IPS-18c (cell line): ENCODE measurements around the gene ZFYVE21.

Experiments
- H3K4me3 ChIP-seq: 2 replicates; pipeline ENCODE4 v1.7.0; 2013; ENCODE audit warnings: low read depth, mild to moderate bottlenecking, low read length, moderate library complexity; ENCODE audit not compliant: insufficient read depth
- H3K9me3 ChIP-seq: one replicate; pipeline ENCODE4 v1.6.1; 2013; ENCODE audit warnings: mild to moderate bottlenecking, low read length, moderate library complexity; ENCODE audit not compliant: control insufficient read depth, insufficient read depth

Gene ZFYVE21

DNA sequence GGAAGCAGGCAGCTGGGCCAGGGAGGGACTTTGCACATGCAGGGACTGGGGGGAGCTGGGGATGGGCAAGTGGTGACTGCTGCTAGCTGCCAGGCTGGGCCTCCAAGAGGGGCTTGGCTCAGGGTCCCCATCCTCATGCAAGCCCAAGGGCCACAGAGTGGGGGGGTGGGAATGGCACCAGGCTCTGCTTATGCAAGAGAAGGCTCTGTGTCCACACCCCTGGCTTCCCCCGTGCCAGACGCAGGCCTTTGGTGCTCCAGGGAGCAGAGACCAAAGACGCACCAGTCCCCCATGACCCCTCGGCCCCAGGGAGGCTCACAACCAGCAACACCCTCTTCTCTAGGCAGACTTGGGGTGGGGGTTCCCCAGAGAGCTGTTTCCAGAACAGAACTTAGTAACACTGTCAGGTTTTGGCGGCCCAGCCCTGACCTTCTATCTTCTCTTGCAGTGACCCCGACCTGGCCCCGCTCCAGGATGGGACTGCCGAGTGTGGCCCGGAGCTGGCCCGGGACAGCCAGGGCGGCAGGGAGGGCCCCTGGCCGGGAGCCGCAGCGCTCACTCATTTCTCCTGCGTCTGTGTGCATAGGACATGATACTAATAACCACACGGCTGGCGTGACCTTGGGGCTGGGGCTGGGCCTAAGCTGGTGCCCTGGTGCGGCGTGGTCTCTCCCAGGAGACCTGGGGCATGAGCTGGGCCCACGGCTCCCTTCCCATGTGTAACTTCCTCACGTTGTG lies 14.7 kb upstream of the ZFYVE21 start:
- Histone ChIP-seq H3K4me3 (no peak overlapping the region), H3K9me3 (no peaks in the 10 kb centered on the region)

DNA sequence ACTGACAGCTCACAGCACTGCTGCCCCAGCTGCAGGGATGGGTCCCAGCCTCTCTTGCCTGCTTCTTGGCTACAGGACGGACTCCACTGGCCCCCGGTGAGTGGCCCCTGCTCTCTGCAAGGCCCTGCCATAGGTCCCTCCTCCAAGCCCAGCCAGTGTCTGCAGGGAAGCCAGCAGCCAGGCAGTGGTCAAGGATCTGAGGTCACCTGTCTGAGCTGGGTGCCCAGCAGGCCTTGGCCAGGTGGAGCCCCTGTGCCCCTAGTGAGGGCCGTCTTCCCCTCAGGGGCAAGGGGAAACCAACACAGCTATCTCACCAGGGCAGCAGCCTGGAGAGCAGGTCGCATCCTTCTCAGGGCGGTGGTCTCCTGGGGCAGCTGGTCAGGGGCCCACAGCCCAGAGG lies 13.5 kb upstream of the ZFYVE21 start:
- H3K4me3 ChIP-seq: no peak overlapping the region
- no peaks in the 10 kb centered on the region for H3K9me3 ChIP-seq

DNA sequence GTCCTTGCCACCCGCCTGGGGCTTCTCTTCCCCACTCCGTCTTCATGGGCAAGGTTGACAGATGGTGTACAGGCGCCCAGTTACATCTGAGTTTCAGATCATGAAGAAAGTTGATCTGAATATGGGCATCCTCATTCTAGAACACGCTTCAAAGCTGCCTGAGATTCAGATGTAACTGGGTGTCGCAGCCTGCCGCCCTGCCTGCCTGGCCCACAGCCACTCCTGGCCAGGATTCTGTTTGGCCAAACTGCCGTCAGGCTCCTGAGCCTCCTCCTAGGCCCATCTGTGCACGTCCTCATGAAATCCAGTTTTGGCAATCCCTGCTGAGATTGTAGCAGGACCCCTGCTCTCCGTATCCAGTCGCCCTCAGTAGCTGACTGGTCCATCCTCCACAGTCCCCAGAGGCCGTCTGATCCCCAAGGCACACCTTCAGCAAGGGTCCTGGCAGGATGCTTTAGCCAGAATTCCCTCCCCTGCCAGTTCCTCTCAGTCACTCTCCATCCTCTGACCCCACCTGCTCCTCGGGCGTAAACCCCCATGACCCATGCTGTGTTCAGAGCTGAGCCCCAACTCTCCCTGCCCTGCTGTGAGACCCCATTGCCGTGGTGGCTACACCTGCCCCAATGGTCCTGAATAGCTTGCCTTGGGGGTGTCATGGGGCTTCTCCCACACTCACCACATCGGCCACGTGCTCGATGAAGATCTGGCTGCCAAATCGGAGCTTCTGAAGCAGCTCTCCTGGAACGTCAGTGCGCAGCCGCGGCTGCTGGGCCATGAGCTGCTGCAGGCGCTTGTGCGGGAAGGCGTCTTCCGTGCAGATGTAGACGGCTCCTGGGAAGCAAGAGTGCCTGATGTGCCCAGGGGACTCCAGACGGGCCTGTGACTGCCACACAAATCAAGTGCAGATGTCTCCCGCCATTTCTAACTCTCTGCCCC lies 12.8 kb upstream of the ZFYVE21 start:
- Histone ChIP-seq H3K4me3 (no peak overlapping the region), H3K9me3 (no peaks in the 10 kb centered on the region)

DNA sequence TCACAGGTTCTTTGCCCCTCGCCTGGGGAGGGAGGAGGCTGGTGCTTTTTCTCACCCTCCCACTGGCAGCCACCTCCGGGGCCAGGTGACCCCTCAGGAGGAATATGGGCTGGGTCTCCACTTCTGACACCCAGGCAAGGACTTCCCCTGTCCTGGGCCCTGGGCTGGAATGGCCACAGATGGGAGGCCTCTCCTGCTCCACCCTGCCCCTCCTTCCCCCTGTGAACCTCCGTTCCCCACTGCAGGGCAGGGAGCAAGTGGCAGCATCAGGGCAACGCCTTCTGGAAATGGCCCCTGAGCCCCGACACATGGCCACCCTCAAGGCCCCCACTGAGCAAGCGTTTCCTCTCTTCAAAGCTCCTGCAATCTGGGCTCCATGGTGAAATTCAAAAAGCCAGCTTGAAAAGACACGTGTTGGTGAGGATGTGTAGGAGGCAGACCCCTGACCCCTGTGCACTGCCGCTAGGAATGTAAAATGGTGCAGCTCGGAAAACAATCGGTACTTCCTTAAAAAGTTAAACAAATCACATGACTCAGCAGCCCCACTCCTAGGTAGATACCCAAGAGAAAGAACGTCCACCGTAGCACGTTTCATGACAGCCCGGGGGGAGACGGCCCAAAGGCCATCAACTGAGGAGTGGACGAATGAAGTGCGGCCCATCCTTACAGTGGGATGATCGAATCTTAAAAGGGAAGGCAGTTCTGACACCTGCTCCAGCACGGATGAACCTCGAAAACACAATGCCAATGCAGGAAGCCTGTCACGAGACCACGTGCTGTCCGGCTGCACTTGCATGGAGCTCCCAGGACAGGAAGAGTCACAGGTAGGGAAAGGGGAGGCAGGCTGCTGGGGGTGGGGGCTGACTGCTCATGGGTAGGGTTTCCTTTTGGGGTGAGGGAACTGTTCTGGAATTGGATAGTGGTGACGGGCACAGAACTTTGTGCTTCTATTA lies 11.9 kb upstream of the ZFYVE21 start:
- H3K9me3 ChIP-seq: no peaks in the 10 kb centered on the region
- H3K4me3 ChIP-seq: no peak overlapping the region

DNA sequence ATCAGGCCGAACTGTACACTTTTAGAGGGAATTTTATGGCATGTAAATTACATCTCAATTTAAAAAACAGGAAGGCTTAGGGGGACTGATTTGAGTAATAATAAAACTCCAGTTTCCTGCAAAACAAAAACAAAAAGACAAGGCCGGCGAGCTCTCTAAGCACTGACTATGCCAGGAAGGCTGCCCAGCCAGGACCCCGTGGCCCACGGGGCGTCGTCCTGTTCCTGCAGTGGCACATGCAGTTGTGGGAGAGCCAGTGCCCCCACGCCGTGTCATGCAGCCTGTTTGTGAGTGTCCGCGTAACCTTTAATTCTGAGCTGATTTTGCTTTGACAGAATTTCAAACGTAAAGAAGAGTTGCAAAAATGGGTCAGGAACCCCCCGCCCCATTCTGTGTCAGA lies 10.9 kb upstream of the ZFYVE21 start:
- Histone ChIP-seq H3K9me3 (no peaks in the 10 kb centered on the region), H3K4me3 (no peak overlapping the region)

DNA sequence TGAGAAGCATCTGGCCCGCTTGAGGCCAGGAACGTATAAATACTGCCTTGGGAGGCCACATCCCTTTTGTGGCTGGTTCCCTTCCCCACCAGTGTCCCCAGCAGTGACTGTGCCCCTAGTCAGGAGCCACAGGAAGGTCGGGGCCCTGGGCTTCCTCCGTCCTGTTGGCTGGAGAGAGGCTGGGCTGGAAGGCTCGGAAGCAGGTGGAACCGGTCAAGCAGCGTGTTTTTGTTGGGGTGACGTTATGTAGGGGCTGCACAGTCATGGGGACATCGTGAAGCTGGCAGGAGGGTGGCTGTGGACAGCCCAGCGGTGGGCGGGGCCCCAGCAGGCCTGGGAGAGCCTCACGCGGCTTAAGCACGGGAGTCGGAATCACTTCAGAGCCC lies 10.5 kb upstream of the ZFYVE21 start:
- H3K4me3 ChIP-seq: no peak overlapping the region
- H3K9me3 ChIP-seq: no peaks in the 10 kb centered on the region

DNA sequence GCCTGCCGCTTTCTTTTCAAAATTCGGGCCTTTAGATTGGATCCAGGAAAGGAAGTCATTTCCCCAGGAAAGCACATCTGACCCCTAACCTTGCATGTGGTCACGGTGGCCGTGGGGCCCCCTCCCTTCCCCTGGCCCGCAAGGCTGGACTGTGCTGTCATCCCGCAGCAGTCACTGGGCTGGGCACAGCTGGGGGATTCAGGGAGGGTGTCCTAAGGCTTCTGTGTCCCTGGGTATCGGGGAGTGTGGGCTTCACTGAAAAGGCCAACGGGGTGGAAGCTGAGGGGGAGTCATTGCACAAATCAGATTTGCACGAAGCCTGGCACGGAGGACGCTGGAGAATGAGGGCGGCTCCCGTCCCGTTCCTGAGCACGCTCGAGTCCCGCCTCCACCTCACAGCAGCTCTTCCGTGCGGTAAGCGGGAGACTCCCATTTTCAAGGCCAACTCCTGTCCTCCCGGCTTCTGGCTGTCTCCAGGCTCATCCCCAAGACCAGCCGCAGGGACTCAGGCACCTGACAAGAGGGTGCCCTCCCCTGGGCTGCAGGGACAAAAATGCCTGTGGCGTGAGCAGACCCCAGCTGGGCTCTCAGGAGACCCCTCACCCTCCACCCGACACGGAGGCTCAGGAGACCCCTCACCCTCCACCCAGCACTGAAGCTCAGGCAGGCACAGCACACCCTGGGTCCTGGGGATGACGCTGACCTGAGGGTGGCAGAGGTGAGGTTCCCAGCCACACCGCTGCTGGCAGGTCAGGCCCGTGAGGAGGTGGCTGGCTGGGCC lies 9.9 kb upstream of the ZFYVE21 start:
- no peak overlapping the region for H3K4me3 ChIP-seq
- no peaks in the 10 kb centered on the region for H3K9me3 ChIP-seq

DNA sequence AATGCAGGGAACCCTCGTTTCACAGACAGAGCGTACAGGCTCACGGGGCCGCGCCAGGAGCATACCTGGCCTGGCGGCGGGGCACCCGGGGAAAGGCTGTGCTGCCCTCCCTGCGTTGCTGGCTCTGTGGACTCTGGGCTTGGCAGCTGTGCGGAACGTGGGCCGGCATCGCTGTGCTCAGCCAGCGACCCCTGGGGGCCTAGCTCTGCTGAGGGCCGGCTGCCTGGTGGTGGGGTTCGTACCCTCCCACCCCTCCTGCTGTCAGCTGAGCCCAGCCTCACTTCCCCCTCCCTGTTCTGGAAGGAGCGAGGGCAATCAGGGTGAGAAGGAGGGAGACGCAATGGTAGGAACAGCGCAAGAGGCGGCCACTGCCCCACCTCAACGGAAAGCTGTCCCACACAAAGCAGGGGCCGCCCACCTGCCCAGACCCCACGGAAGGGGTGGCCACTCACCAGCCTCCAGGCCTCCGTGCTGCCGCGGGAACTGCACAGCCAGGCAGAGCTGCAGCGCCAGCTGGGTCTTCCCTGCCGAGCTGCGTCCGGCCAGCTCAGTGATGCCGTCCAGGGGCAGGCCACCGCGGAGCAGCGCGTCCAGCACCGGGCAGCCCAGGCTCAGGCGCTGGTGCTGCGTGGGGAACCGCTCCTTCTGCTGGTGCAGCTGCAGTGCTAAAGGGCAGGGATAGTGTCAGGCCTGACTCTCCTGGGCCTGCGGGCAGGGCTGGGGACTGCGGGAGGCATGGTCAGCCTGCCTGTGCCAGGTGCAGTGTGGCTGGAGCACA lies 8.9 kb upstream of the ZFYVE21 start:
- Histone ChIP-seq H3K4me3 (no peak overlapping the region), H3K9me3 (no peaks in the 10 kb centered on the region)

DNA sequence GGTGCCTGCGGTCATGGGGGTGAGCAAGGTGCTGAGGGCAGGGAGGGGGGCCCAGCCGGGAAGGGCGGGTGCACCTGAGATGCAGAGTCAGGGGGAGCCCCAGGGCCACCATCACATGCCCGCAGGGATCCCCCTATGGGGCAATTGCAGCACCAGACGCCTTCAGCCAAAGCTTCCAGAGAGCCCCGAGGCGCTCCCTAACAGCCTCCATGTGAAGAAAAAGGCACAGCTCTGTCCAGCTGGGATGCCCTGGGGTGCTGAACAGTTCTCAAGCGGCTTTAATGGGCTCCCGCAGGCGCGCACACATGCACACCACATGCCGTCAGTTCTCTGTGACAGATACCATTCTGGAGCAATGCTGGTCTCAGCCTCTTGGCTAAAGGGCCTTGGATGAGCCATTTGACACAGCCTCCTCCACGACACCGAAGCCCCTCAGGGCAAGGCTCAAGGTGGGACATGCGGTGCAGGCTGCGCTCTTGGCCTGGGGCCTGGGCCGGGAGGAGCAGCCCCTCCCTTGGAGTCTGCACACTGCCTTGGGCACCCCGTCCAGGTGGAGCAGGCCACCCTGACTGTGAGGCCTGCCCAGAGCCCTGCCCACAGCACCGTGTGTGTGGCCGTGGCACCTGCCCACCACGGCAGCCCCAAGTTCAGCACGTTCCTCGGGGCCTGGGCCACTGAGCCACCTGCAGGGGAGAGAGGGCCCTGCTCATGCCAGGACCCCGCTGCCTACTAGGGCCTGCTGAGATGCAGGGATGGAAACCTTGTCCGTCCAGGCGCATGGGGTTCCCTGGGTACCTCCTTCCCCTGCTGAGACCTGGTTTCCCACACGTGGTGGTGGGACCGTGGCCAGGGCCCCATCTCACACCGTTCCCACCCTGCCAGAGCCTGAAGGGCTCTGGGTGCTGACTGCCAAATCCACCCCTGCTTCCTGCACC lies 8.0 kb upstream of the ZFYVE21 start:
- Histone ChIP-seq H3K9me3 (no peaks in the 10 kb centered on the region), H3K4me3 (no peak overlapping the region)

DNA sequence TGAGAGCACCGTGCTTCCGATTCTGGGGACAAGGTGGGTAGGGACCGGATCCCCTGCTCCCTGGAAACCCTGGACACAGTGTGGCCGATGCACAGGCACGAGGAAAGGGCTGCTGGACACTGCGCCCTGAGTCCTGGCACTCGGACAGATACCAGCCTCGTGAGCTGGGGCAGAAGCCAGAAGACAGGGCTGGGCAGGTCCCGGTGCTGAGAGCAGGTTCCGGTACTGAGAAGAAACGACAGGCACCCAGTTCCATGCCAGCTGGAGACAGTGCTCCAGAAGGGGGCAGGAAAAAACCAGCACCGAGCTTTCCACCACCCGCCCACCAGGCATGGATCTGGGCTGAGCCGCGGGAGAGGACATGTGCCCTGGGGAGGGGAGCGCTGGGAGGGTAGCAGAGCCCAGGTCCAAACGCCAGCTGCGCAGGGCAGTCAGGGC lies 6.8 kb upstream of the ZFYVE21 start:
- no peaks in the 10 kb centered on the region for H3K9me3 ChIP-seq
- H3K4me3 ChIP-seq: no peak overlapping the region

DNA sequence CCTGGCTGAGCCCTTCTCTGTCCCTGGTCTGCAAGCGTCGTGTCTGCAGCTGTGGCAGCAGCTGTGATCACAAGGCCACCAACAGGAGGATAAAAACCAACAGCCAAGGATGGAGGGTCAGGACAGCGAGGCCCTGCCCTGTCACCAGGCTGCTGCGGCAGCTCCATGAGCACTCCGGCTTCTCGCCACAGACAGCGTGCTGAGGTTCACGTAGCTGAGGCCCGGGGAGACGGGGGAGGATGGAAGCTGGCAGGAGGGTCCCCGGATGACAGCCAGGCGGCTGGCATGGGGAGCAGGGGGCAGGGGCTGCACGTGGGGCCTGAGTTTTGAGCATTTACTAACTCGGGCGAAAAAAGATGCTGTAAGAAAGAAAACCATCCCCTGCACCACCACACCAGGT lies 5.8 kb upstream of the ZFYVE21 start:
- Histone ChIP-seq H3K9me3 (no peaks in the 10 kb centered on the region), H3K4me3 (no peak overlapping the region)

DNA sequence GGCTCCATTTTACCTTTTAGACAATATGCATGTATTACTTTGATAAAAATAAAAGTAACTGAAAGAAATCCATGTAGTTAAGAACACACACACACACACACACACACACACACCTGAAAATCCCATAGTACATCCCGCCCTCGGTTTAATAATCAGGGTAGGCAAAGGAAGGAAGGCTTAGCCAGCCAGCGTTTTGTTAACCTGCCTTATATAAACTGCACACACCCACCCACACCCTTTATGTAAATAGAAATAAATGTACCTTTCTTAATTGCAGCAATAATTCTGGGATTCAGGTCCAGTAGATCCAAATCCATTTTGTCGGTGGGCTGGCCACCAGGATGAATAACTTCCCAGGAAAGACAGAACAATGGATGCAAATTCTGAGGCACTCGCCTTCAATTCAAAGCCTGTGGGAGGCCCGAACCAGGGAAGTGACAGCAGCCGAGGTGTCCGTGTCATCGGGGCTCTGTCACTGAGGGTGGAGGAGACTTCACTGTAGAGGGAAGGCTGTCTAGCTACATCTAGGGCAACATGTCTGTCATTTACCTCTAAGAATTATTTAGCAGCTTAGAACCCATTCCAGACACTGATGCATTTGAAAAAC lies 4.7 kb upstream of the ZFYVE21 start:
- Histone ChIP-seq H3K4me3 (no peak overlapping the region), H3K9me3 (no peaks in the 10 kb centered on the region)

DNA sequence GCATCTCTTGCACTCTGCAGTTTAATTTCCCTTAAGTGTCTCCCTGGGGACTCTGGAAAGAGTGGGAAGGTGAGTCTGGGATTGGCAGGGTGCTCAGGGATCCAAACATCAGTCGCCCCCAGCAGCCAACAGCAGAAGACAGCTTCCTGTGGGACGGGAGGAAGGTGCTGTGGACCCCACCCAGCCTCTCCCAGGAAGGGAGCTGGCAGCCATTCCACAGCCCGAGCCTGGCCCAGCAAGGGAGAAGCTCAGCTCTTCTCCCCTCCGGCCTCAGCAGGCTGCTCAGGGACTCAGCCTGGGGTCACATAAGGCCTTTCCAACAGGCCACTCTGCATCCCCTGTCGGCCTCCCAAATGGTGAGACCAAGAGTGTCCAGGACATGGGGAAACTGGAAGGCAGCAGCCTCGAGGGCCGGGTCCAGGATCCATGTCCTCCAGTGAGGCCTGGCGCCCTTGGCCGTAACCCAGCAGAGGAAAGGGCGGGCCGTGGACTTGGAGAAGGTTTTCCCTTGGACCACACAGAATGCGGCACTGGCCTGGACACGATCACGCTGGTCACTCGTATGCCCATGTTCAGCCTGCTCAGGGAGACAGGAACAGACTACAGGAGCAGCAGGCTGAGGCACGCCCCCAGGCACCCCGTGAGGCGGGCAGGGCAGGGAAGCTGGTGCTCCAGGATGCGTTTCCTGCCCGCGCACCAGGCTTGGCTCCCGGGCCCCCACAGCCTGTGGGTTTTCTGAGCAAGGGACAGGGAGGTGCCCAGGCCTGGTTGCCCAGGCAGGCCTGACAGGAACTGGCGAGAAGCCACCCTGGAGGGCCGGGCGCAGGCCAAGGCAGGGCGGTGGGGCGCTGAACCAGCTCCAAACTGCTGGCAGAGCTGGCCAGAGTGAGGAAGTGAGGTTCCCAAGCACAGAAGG lies 3.8 kb upstream of the ZFYVE21 start:
- Histone ChIP-seq H3K4me3 (no peak overlapping the region), H3K9me3 (no peaks in the 10 kb centered on the region)
